Activated CD8-positive, alpha-beta memory T cell treated with anti-CD3 and anti-CD28 coated beads, Interleukin-2, amount 10 ng/mL, durations not matched to agents 7 days and 5 days (primary cell): Measurements from ENCODE around the gene DYNLT1. TPM values are rescaled to one million over a fixed set of nuclear protein-coding genes. Genes with fewer than 3 reads are reported as not detected.
"Not testable (repeated sequence)": the region's sequence is repeated elsewhere in the genome, so short reads cannot be mapped to it uniquely, and the experiment has no call there.

ENCODE experiments used
- ATAC-seq: fragments of 150-1000 bp; cut with Tn5 transposase; one replicate; pipeline ENCODE4 v1.10.0; 2021; ENCODE audit warnings: moderate library complexity
- CTCF ChIA-PET: fragments of 350-600 bp; sonication (Branson Sonifier 250); formaldehyde crosslinking; loops from one replicate; lab custom pipeline; 2021; ENCODE audit warnings: antibody characterized with exemption; lab: Charles Lee
- DNase-seq: peaks from one replicate; pipeline ENCODE4 v3.0.0-alpha.2; 2020
- H3K27ac Mint-ChIP-seq: one replicate; pipeline ENCODE4 v1.8.0; 2021; ENCODE audit warnings: mild to moderate bottlenecking, mixed read lengths
- H3K27me3 Mint-ChIP-seq: one replicate; pipeline ENCODE4 v1.8.0; 2021; ENCODE audit warnings: mixed read lengths
- H3K36me3 Mint-ChIP-seq: one replicate; pipeline ENCODE4 v1.8.0; 2021; ENCODE audit warnings: mild to moderate bottlenecking, mixed read lengths
- H3K4me1 Mint-ChIP-seq: one replicate; pipeline ENCODE4 v1.8.0; 2021; ENCODE audit warnings: mixed read lengths
- H3K4me3 Mint-ChIP-seq: one replicate; pipeline ENCODE4 v1.8.0; 2021; ENCODE audit warnings: mild to moderate bottlenecking, moderate library complexity, mixed read lengths
- H3K9me3 Mint-ChIP-seq: one replicate; pipeline ENCODE4 v1.8.0; 2022; ENCODE audit warnings: low read depth, mixed read lengths
- total RNA-seq, 2 experiments: library from RNA; stranded (reverse); gene quantifications; one replicate each; pipeline ENCODE4 v1.2.3, GENCODE V29; 2021

The DYNLT1 gene
- total RNA-seq, 2 experiments from 2014 or later = 109 to 120 TPM

GRCh38 chr6:158607411-158608170 lies 37.0 kb downstream of the DYNLT1 start:
- no peak overlapping the region for H3K27ac Mint-ChIP-seq
- CTCF ChIA-PET = interaction anchor here (1.0 to 3.6 kb wide), 3 partner anchors 387 to 394 kb away, joined by 3 to 20 read pairs (median 3); no protein-coding TSS in a partner anchor
- H3K4me3 Mint-ChIP-seq = no peak overlapping the region
- H3K36me3 Mint-ChIP-seq = peaks cover 41% of the 10 kb centered on the region
- no peaks in the 10 kb centered on the region for H3K9me3 Mint-ChIP-seq
- DNase-seq (no peak), ATAC-seq (no peak)
- H3K27me3 Mint-ChIP-seq = no peaks in the 10 kb centered on the region
- H3K4me1 Mint-ChIP-seq = peaks cover 3% of the 10 kb centered on the region

DNA sequence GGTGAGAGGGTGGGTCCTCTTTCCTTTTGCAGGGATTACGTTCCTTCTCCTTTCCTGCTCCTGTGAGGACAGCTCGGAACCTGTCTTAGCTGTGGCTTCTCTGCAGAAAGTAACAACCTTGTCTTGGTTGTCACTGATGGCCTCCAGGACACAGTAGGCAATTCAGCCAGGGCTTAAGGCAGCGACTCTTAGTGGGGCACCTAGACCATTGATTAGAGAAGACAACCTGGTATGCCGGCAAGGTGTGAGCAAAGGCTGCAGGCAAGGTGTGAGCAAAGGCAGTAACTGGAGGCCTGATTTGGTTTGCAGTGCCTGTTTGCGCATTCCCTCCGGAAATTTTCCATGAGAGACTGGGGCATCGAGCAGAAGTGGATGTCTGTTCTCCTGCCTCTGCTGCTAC lies 37.6 kb downstream of the DYNLT1 start:
- H3K27ac Mint-ChIP-seq = no peak overlapping the region
- DNase-seq (no peak), ATAC-seq (no peak)
- no peaks in the 10 kb centered on the region for H3K9me3 Mint-ChIP-seq
- H3K27me3 Mint-ChIP-seq = no peaks in the 10 kb centered on the region
- no peak overlapping the region for H3K4me3 Mint-ChIP-seq
- peaks cover 3% of the 10 kb centered on the region for H3K4me1 Mint-ChIP-seq
- CTCF ChIA-PET = interaction anchor here (1.0 to 3.6 kb wide), 2 partner anchors 386 to 393 kb away, joined by 3 to 20 read pairs; no protein-coding TSS in a partner anchor
- H3K36me3 Mint-ChIP-seq = peaks cover 43% of the 10 kb centered on the region

- H3K9me3 Mint-ChIP-seq, H3K27ac Mint-ChIP-seq, DNase-seq, H3K4me1 Mint-ChIP-seq, H3K27me3 Mint-ChIP-seq, H3K4me3 Mint-ChIP-seq, ATAC-seq: not testable (repeated sequence)
- peaks cover 39% of the 10 kb centered on the region for H3K36me3 Mint-ChIP-seq
- CTCF ChIA-PET = interaction anchor here (0.7 to 3.6 kb wide), 10 partner anchors 18 to 534 kb away, joined by 3 to 20 read pairs (median 3); no protein-coding TSS in a partner anchor
These were observed 38.5 kb downstream of the DYNLT1 start for GRCh38 chr6:158606011-158606410.

DNA sequence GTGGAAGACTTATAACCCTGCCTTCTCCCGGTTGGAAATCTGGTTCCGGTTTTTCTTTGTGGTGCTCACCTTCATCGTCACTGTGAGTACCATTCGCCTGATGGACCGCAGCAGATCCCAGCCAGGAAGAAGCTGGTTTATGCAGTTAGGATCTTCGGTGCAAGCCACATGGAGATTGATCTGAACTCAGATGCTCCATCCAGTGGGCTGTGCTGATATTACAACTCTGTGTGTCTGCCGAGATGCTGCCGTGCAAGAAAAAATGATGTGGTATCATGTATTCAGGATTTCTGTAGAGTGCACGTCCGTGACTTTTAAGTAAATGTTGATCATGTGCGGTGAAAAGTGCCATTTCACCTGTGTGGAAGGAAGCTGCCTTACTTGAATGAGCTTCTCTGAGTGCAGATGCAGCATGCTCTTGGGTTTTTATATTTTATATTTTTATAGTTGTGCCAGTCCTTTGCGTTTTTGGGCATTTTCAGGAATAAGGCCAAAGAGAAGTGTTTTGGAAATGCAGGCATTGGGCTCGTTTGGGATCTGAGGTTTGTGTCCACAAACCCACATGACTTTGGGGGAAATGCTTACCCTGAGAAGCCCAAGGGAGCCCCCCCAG lies 39.2 kb downstream of the DYNLT1 start:
- peaks cover 34% of the 10 kb centered on the region for H3K36me3 Mint-ChIP-seq
- peaks cover 3% of the 10 kb centered on the region for H3K4me1 Mint-ChIP-seq
- CTCF ChIA-PET = interaction anchor here (0.6 to 3.6 kb wide), 12 partner anchors 10 to 533 kb away, joined by 3 to 20 read pairs (median 4); no protein-coding TSS in a partner anchor
- no peaks in the 10 kb centered on the region for H3K27me3 Mint-ChIP-seq
- peak; percentile 61 for ATAC-seq
- DNase-seq = peak; percentile 70
- H3K27ac Mint-ChIP-seq = peak overlapping the region; percentile 19
- H3K9me3 Mint-ChIP-seq = no peaks in the 10 kb centered on the region
- H3K4me3 Mint-ChIP-seq = no peak overlapping the region

GRCh38 chr6:158604048-158604406 lies 40.5 kb downstream of the DYNLT1 start:
- CTCF ChIA-PET = interaction anchor here (0.7 to 3.6 kb wide), 6 partner anchors 173 to 390 kb away, joined by 3 to 20 read pairs (median 11); no protein-coding TSS in a partner anchor

GRCh38 chr6:158603261-158604047 lies 41.1 kb downstream of the DYNLT1 start:
- CTCF ChIA-PET = interaction anchor here (0.7 to 2.9 kb wide), 3 partner anchors 174 to 389 kb away, joined by 3 to 13 read pairs (median 4); no protein-coding TSS in a partner anchor
- DNase-seq (no peak), ATAC-seq (no peak)
- Mint-ChIP-seq H3K4me1 (peaks cover 3% of the 10 kb centered on the region), H3K9me3 (no peaks in the 10 kb centered on the region), H3K27ac (no peak overlapping the region), H3K27me3 (no peaks in the 10 kb centered on the region), H3K36me3 (peaks cover 31% of the 10 kb centered on the region), H3K4me3 (no peak overlapping the region)

More at GRCh38 chr6:158604048-158604406, 40.5 kb downstream of the DYNLT1 start:
- H3K9me3 Mint-ChIP-seq = no peaks in the 10 kb centered on the region
- H3K4me3 Mint-ChIP-seq = no peak overlapping the region
- ATAC-seq (no peak), DNase-seq (no peak)
- H3K27me3 Mint-ChIP-seq = no peaks in the 10 kb centered on the region
- no peak overlapping the region for H3K27ac Mint-ChIP-seq
- H3K4me1 Mint-ChIP-seq = peaks cover 3% of the 10 kb centered on the region
- H3K36me3 Mint-ChIP-seq = peaks cover 32% of the 10 kb centered on the region

- no peak overlapping the region for H3K27ac Mint-ChIP-seq
- CTCF ChIA-PET = interaction anchor here (1.0 to 1.1 kb wide), 2 partner anchors 379 to 386 kb away, joined by 5 read pairs; no protein-coding TSS in a partner anchor
- ATAC-seq = no peak
- H3K9me3 Mint-ChIP-seq = no peaks in the 10 kb centered on the region
- H3K4me1 Mint-ChIP-seq = no peaks in the 10 kb centered on the region
- no peak overlapping the region for H3K4me3 Mint-ChIP-seq
- H3K36me3 Mint-ChIP-seq = peaks cover 32% of the 10 kb centered on the region
- no peaks in the 10 kb centered on the region for H3K27me3 Mint-ChIP-seq
- DNase-seq = no peak
These were observed 44.9 kb downstream of the DYNLT1 start for GRCh38 chr6:158599635-158600034.

GRCh38 chr6:158597565-158597964 lies 47.0 kb downstream of the DYNLT1 start:
- no peak overlapping the region for H3K27ac Mint-ChIP-seq

GRCh38 chr6:158596861-158597260 lies 47.7 kb downstream of the DYNLT1 start:
- Mint-ChIP-seq H3K36me3 (peaks cover 27% of the 10 kb centered on the region), H3K27ac (no peak overlapping the region), H3K4me1 (no peaks in the 10 kb centered on the region), H3K4me3 (no peak overlapping the region), H3K9me3 (no peaks in the 10 kb centered on the region), H3K27me3 (no peaks in the 10 kb centered on the region)
- DNase-seq (no peak), ATAC-seq (no peak)
- CTCF ChIA-PET = interaction anchor here (1.2 kb wide), 1 partner anchor 44 kb away, joined by 3 read pairs; no protein-coding TSS in a partner anchor

More at GRCh38 chr6:158597565-158597964, 47.0 kb downstream of the DYNLT1 start:
- H3K27me3 Mint-ChIP-seq = no peaks in the 10 kb centered on the region
- H3K4me1 Mint-ChIP-seq = no peaks in the 10 kb centered on the region
- no peak overlapping the region for H3K4me3 Mint-ChIP-seq
- DNase-seq (no peak), ATAC-seq (no peak)
- CTCF ChIA-PET = no interaction called here
- H3K36me3 Mint-ChIP-seq = peaks cover 28% of the 10 kb centered on the region
- no peaks in the 10 kb centered on the region for H3K9me3 Mint-ChIP-seq

- no peak for ATAC-seq
- CTCF ChIA-PET = interaction anchor here (0.9 to 1.7 kb wide), 10 partner anchors 10 to 522 kb away, joined by 3 to 4 read pairs (median 3); no protein-coding TSS in a partner anchor
- Mint-ChIP-seq H3K4me3 (no peak overlapping the region), H3K36me3 (peaks cover 38% of the 10 kb centered on the region), H3K4me1 (no peaks in the 10 kb centered on the region), H3K27me3 (no peaks in the 10 kb centered on the region), H3K9me3 (no peaks in the 10 kb centered on the region), H3K27ac (no peak overlapping the region)
- DNase-seq = no peak
These were observed 49.3 kb downstream of the DYNLT1 start for GRCh38 chr6:158595223-158595622.

DNA sequence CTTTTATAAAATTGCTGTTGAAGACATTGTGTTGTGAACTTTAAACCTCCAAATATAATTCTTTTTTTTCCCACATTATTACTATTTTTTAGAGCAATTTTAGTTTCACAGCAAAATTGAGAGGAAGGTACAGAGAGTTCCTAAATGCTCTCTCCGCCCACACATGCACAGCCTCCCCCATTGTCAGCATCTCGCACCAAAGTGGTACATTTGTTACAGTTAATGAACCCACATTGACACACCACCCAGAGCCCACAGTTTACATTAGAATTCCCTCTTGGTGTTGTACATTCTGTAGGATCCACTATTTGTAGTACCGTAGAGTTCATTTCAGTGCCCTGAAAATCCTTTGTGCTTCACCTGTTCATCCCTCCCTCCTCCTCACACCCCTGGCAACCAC lies 50.9 kb downstream of the DYNLT1 start:
- DNase-seq = no peak
- Mint-ChIP-seq H3K27me3 (no peaks in the 10 kb centered on the region), H3K9me3 (no peaks in the 10 kb centered on the region), H3K4me1 (no peaks in the 10 kb centered on the region), H3K4me3 (no peak overlapping the region), H3K27ac (no peak overlapping the region), H3K36me3 (peaks cover 41% of the 10 kb centered on the region)
- ATAC-seq = no peak
- CTCF ChIA-PET = no interaction called here

DNA sequence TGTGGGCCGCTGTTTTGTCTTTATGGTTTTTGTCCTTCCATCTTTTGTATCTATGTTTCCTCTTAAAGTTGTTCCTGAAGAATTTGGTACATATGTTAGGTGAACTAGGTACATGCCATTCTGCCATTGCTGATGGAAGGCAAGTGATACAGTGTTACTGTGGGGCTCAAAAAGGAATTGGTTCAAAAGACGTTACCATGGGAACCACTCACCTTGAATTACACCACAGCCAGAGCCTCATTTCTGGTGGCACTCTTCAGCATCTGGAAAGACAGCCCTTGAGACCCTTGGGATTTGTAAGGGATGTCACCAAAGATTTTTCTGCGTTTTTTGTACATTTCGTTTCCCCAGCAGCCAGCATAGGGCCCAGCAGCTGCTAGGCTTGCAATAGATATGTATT lies 52.7 kb downstream of the DYNLT1 start:
- Mint-ChIP-seq H3K4me1 (no peaks in the 10 kb centered on the region), H3K36me3 (peaks cover 46% of the 10 kb centered on the region), H3K27me3 (no peaks in the 10 kb centered on the region), H3K4me3 (no peak overlapping the region), H3K9me3 (no peaks in the 10 kb centered on the region), H3K27ac (no peak overlapping the region)
- DNase-seq (no peak), ATAC-seq (no peak)
- CTCF ChIA-PET = interaction anchor here (1.4 kb wide), 1 partner anchor 371 kb away, joined by 4 read pairs; no protein-coding TSS in a partner anchor
